Measurements from ENCODE around the gene TPPP.

TPPP gene

DNA sequence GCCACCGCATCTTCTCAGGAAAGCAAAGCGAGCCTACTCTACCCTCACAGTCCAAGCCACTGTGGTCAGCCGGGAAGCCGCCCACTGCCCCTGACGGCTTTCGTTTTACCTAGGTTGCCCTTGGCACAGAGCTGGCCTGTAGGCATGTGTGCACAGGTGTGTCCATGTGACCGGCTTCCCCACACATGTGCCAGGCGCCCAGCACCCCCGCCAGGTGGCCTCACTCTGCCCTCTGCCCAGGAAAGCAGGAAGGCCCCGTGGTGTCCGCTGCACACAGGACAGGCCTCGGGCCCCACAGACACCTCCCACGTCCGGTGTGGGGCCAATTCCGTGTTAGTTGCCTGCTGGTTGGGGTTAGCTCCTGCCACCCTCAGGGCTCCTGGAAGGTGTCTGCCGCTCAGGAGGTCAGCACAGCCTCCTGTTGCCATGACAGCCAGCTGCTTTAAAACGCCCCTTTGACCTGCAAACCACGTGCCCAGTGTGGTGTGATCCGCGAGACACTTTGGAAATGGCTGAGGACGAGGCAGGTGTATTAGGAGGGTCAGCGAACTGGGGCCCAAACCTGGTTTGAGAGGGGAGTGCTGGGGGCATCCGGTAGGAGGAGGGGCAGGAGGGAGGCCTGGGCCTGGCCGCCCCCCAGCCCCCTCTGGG lies 28.7 kb downstream of the TPPP start:
- no peak for DNase-seq

GRCh38 chr5:663436-664342 lies 29.5 kb downstream of the TPPP start:
- no peak for DNase-seq

GRCh38 chr5:662751-663435 lies 30.3 kb downstream of the TPPP start:
- no peak for DNase-seq

- no peak for DNase-seq
Observed at GRCh38 chr5:661891-662750, 31.0 kb downstream of the TPPP start.

DNA sequence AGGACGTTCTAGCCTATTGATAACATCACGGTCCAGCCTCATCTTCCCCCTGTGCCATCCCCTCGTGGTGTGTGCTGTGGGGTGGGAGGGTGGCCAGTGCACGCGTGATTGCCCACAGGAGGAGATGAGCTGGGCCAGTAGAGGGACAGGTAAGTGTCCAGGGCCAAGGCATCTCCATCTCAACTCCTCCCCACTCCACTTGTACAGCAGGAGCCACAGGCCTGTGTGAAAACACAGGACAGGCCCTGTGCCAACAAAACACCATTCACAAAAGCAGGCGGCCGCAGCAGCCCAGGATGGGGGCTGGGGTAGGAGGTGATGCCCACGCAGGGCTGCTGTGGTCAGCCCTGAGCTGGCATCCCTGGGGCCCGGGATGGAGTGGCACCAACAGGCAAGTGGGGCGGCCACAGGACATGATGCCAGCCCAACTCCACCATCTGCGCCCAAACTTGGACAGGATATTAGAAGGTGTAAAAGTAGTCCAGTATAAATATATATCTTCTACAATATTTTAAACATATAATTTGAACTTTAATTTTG lies 32.6 kb downstream of the TPPP start:
- DNase-seq: no peak

- DNase-seq: no peak
Observed at GRCh38 chr5:659496-660263, 33.5 kb downstream of the TPPP start.

DNA sequence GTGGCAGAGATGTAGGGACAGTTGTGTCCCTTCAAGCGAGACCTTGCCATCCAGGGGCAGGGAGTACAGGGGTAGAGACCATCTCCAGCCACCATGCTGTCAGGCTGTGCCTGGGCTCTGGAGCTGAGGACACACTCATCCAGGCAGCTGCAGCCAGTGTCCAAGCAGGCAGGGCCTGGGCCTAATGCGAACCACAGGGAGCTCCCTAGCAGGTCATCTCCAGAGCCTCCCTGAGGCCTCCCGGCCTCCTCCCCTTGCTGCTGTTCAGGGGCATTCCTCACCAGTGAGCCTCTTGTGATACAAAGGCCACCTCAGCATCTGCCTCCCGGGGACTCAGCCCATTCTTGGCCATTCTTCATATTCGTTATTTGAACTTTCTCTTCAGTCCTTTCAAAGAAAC lies 35.0 kb downstream of the TPPP start:
- DNase-seq: no peak

- DNase-seq: peak; percentile 56
Observed at GRCh38 chr5:657570-657969, 35.6 kb downstream of the TPPP start.

GRCh38 chr5:655406-655805 lies 37.7 kb downstream of the TPPP start:
- no peak for DNase-seq

- DNase-seq: no peak
Observed at GRCh38 chr5:654071-654778, 38.9 kb downstream of the TPPP start.

- no peak for DNase-seq
Observed at GRCh38 chr5:652773-653350, 40.3 kb downstream of the TPPP start.

- no peak for DNase-seq
Observed at GRCh38 chr5:652023-652515, 41.1 kb downstream of the TPPP start.

DNA sequence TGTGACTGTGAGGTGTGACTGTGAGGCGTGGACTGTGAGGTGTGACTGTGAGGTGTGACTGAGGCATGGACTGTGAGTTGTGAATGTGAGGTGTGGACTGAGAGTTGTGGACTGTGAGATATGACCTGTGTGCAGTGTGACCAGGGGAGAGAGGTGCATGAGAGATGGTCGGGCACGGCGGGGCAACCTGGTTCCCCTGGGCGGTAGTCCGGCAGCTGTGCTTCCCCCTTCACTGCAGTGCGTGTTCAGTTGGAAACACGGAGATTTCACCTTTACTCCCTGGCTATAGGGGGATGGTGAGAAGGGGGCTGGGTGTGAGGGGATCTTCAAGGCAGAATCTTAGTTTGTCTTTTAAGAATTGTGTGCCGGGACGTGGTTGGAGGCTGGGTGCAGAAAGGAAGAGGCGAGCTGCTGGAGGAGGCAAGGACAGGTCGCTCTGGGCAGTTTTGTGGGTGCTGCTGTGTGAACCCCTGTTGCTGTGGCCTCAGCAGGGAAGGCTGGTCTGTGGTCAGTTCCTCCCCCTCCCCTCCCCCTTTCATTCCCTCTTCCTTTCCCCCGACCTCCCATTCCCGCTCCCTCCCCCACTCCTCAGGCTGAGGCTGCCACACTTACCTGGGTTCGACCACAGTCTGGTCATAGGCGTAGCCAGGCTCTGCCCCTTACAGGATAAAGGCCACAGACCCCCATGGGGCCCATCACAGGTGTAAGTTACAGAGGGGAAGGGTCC lies 41.7 kb downstream of the TPPP start:
- no peak for DNase-seq

GRCh38 chr5:647727-648126 lies 45.4 kb downstream of the TPPP start:
- DNase-seq: no peak

DNA sequence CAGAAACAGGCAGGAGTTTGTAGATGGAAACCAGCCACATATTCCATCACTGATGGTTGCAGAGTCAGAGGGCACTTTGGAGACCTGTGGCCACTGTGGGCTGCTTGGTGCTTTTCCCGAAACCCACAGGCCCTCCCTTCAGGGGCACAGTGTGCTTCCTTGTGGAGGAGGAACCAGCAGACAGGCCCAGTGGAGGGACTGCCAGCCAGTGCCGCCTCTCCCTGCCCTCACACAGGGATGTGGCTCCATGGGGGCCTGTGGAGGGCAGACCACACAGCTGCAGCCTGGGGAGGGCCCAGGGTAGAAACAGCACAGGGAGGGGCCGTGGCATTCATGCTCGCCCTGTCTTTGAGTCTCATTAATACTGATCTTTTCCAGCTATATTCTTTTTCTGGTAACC lies 45.8 kb downstream of the TPPP start:
- DNase-seq: no peak

DNA sequence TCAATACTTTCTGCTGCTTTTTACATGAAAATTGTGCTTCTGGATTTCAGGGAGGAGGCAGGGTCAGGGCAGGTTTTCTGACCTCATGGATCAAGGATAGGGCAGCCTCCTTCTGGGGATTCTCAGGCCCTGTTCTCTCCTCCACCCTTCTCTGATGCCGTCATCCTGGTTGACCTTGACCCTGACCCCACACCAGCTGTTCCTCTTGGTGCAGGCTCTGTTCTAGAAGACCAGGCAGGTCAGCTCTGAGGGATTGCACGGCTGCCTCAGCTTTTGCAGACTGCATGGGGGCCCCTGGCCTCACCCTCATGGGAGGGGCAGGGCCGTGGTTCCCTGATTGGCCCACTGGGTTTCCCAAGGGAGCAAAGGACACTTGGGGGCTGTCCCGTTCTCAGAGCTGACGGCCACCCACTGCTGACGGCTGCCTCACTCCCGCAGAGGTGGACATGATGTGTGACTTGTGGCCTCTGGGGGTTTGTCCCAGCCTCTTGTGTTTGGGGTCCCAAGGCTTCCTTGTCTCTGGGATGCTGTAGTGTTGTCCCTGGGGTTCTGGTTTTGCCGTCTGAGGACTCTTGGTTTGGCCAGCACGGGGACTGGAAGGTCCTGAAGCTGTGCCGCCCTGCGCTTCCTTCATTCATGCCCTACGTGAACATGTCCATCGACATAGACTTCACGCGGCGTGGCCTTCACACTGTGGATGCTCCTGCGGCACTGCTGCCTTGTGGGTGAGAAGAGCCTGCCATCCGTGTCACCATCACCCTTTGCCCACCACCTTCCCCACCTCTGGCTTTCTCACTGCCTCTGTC lies 46.6 kb downstream of the TPPP start:
- DNase-seq: no peak

GRCh38 chr5:645421-645820 lies 47.7 kb downstream of the TPPP start:
- DNase-seq: no peak

- no peak for DNase-seq
Observed at GRCh38 chr5:644971-645370, 48.2 kb downstream of the TPPP start.

DNA sequence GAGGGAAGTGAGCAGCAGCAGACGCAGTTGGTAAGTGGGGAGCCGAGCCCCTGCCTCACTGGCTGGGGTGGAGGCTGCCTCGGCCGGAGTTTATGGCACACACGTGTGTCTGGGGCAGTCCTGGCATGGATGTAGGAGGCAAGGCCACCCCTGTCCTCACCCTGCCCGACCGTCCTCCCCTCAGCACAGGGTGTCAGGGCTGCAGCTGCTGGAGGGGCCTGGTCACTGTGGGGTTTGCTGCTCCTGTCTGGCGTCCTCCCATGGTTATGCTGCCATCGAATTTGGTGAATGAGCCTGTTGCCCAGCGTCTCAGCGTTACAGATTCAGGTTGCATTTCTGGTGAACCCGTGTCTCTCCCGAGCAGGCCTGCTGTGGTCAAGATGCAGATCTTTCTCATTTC lies 48.6 kb downstream of the TPPP start:
- DNase-seq: no peak
